HG02970 (cell line): Measurements from ENCODE around the gene TMEM222.
A peak's percentile ranks its signal among the peaks of the same experiment; 100 is the strongest.

Experiments used
- ATAC-seq: cut with Tn5 transposase; IDR thresholded peaks from one replicate; pipeline ENCODE4 v1.9.1; 2021; ENCODE audit warnings: mild to moderate bottlenecking, moderate library complexity, moderate number of reproducible peaks; ENCODE audit not compliant: unreplicated experiment, low FRiP score

Gene TMEM222

DNA sequence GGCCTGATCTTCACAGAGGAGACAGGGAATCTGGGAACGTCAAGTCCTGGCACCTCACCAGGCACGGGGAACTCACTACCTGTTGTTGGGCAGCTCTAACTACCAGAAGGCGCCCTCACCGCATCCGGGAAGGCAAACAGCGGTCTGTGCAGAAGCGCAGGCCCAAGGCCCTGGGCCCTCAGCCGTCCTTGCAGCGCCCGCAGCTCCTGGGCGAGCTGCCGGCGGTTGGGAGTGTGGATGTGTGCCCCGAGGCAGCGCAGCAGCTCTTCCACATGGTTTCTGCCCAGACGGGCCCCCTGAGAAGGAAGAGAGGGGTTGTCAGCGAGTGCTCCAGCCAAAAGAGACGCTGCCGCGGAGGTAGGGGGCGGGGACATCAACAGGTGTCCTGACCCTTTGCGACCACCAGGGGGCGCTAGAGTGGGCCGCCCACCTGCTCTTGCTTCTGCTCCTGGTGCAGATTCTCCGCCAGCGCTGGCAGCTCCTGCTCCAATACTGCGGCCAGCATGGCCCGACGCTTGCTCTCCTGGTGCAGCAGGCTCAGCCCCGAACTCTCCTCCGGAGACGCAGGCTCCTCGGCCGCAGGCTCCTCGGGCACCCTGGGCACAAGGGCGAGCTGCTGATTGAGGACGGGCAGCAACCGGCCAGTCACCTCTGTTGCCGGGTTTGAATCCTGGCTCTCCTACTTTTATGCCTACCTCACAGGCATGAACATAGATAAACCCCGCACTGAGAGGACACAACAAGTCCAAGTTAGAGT is 35.5 kb downstream of the TMEM222 start:
- peak; percentile 47 for ATAC-seq

DNA sequence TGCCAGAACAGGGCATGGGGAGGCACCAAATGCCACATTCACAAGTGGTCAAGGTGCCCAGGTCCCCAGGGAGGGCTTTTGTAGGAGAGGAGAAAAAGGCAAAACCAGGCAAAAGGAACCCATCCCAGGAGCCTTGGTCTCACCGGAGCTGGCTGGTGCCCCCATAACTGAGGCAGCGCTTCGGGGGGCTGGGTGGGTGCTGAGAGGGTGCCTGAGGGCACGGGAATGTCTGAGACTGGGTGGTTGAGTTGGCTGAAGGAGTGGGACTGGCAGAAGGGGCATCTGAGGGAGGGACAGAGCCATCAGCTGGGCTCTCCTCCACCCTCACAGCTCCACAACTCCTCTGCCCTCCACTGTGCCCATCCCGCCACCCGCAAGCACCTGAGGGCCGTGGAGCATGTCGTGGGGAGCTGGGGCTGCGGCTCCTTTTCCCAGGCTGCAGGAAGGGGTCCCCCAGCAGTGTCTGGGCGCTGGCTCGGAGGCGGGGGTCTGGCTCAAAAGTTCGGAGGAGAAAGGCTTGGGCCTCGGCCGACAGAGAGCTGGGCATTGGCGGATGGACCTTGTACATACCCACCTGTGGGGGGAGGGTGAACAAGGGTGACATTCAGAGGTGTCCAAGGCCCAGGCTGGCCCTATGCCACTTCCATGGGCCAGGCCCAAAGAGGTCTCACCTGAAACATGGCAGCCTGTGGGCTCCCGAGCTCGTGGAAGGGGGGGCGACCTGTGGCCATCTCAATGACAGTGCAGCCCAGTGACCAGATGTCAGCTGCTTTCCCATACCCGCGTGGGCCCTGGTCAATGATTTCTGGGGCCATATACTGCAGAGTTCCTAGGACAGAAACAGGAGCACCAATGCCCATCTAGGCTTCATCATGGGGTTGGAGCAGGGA is 36.3 kb downstream of the TMEM222 start:
- no peak for ATAC-seq

DNA sequence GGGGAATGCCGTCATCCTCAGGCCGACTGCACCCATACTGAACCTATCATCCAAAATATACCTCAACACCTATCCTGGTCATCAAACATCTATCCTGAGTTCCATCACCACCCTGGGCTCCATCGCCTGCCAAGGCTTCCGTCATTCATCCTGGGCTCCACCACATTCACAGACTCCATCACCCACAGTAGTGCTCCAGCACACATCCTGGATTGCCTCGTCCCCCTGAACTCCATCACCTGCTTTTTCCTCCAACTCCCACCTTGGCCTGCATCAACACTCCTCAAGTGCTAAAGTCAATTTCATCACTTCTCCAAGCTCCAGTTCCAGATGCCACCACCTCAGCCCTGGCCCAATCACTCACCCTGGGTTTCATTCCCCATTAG is 37.0 kb downstream of the TMEM222 start:
- ATAC-seq: no peak

DNA sequence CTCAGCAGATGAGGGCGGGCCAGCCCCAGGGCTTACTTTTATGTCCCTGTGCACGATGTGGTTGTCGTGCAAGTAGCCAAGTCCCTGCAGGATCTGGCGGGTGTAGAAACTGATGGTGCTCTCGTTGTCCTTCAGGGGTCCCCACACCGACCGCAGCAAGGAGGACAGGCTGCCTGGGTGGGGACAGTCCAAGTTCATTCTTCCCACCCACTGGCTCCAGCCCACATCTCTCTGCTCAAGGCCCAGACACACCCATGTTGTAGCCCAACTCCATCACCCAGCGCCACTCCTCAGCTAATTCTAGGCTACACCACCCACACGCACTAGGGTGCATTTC is 37.8 kb downstream of the TMEM222 start:
- no peak for ATAC-seq

DNA sequence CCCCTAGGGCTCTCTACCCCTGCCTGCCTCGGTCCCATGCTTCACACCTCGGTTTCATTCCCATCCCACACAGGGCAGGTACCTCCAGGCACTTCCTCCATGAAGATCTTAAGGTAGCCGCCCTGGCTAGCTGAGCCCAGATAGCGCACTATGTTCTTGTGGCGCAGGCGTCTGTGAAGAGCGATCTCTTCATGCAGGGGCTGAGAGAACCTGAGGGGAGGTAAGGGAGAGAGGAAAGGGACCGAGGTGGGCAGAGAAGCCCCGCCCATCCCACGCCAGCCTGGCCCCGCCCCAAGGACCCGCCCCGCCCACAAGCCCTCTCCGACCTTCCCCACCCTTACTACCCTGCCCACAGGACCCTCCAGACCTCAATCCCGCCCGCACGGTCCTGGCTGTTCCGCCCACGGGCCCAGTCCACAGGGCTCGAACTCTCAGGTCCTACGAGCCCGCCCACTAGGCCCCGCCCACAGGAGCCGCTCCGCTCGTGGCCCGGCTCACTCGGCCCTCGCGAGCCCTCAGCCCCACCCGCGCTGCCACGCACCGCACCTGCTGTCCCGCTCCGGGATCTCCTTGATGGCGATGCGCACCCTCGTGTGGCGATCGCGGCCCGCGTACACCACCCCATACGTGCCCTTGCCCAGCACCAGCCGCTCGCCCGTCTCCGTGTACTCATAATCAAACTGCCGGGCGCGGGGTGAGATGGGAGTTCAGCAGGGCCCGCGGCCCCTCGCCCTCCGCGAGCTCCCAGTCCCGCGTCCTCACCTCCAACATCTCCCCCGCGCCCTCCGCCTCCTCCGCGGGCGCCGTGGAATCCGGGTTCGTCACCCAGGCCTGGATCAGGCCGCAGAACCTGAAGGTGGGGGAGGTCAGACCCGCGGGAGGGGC is 38.4 kb downstream of the TMEM222 start:
- ATAC-seq: no peak

DNA sequence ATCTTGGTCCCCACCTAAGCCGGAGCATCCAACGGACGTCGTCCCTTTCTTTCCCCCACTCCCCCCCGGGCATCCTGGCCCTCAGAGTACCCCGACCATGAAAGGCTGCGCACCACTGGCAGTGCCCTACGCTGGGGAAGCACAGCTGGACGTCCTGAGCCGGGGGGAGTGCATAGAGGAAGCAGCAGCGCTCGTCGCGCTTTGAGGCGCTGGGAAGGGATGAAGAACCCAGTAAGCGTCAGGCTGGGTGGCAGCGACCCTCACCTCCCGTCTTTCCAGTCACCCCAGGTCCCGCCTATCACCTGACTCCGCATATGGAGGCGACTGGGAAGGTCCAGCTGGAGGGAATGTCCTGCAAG is 39.1 kb downstream of the TMEM222 start:
- no peak for ATAC-seq

DNA sequence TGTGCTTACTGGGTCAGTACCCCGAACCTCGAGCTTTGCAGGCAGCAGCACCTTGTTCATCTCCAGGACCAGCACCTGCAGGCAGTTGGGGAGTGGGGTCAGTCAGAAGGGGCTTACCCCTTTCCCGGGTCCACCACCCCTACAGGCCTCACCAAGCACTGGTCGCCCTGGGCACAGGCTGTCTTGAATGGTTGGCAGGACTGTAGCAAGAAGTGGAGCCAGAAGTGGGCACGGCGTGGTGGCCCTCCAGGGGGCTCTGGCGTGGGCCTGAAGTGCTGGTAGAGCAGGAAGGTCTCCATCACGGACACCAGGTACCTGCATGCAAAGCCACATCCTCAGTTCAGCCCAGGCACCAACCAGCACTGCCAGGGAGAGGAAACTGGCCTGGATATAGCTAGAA is 39.6 kb downstream of the TMEM222 start:
- no peak for ATAC-seq

DNA sequence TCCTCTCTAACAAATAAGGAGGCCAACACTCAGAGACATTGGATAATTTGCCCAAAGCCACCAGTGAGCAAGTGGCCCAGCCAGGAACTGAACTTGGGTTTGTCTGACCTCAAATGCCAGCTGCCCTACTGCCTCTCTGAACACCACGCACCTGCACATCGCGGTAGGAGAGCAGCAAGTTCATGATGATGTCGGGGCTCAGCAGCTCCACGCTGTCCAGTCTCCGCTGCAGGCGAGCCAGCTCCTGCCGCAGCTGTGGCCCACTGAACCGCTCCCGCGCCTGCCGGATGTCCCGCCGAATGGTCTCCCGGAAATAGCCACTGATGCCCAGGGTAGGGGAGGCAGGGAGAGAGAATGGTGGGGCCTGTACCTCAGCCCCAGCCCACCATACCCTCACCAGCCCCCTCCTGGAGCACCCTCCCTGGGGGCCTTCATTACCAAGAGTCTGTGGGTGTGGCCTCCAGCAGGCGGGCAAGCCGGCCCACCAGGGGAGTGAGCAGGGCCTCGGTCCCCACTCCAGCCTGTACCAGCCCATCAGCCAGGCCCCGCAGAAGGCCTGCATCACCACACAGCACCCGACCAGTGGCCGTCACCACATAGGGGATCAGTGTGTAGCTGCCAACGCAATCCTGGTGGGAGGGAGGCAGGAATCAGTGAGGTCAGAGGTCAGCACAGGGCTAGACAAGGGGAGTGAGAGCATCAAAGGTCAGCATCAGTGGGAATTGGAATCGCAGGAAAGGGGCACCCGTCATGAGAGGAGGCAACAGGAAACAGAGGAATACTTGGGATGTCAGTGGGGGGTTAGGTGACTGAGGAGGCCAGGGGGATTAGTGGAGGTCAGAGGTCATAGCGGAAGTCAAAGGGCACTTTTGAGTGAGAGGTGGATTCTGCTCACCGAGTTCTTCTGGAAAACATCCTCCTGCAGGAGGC is 42.1 kb downstream of the TMEM222 start:
- no peak for ATAC-seq

DNA sequence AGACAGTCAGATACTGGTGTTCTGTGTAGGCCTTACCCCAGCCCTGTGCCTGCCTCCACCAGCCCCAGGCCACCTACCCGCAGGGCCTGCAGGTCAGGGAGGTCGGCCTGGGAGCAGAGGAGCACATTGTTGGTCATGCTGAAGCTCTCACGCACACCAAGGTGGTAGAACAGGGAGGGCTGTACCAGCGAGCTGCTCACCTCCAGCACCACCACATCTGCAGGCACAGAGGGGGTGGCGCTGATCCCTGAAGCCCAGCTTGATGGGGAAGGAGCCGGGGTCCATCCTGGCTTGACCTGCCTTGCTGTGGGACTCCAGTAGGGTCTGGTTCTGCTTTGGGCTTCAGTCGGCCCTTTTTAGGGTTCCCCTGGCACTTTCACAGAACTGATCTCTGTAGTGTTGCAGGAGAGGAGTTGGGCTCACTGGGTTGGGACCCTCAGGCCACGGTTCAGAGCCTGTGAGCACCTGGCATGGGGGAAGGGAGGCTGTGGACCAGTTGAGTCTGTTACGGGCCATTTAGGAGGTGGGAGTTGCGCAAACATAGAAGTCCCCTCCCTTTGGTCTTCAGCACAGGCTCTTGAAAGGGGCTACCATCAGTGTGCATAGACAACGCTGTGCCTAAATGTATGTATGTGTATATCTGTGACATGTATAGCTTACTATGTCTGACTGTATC is 42.9 kb downstream of the TMEM222 start:
- ATAC-seq: no peak

DNA sequence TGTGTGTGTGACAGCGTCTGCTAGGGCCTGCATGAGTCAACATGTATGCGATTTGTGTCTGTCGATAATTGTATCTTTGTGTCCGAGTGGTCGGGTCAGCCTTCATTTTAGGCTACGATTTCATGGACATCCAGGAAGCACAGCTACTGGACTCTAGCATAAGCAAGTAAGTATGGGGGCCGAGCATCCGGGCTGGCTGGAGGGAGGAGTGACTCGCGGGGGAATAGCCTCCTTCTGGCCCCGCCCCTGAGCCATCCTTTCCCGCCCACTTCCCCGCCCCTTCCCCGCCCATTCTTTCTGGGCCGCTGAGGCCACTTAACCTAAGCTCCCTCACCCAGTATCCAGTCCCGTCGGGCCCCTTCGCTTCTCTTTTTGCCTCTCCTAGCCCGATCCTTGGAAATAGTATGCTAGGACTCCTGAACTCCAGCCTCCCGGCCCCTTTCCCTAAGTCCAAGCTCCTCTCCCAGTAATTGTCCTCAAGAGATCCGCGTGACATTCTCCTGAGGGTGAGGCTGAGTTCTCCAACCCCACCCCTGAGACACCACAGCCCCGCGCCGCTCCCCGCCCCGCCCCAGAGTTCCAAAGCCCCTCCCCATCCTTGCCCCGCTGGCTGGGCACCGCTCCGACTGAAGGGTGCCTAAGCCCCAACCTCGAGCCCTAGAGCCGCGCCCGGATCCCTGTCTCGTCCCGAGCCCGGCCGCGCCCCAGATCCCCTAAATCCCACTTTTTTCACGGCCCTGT is 43.6 kb downstream of the TMEM222 start:
- ATAC-seq: no peak

DNA sequence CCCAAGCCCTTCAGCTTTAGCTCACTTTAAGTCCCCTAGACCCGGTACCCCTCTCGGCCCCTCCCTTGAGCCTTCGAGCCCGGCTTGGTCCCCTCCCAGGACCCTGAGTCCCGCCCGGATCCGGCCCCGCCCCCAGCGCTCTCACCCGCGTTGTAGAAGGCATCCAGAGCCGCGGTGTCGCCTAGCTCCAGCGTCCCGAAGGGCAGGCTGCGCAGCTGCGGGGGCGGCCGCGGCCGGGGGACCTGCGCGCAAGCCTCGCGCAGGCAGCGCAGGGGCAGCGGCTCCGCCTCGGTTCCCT is 44.1 kb downstream of the TMEM222 start:
- no peak for ATAC-seq

DNA sequence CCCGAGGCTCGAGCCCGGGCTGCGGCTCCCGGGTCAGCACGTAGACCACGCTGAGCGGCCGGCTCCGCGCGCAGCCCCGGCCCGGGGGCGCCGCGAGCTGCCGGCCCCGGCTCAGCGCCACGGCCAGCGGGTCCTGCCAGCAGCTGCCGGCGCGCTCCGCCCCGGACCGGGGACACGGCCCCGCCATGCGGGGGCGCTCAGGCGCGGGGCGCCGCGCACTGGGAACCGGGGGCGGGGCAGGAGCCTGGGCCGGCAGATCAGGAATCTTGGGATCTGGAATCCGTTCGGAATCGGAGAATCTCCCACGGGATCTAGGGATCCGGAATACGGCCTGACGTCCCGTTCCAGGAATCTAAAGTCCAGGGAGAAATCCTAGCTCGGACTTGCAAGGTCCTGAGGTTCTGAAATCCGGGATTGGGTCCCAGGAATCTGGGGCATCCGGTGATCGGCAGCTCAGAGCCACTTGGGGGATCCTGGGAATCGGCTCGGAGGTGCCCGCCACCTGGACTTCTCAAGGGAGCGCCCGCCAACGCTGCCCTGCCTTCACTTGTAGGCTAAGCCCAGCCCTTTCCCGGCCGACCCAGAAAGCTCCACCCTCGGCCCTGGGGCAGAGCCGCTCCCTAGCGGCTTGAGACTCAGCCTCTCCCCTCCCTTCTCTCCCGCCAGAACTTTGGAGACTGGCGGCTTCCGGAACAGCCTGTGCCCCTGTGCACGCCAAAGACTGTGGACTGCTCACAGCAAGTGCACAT is 44.6 kb downstream of the TMEM222 start, which contains the start of gene MAP3K6:
Gene MAP3K6 (minus strand): TSS at position 551 of the 749 bp plus-strand sequence. CDS start 364 bp downstream, at position 187.
- ATAC-seq: no peak

DNA sequence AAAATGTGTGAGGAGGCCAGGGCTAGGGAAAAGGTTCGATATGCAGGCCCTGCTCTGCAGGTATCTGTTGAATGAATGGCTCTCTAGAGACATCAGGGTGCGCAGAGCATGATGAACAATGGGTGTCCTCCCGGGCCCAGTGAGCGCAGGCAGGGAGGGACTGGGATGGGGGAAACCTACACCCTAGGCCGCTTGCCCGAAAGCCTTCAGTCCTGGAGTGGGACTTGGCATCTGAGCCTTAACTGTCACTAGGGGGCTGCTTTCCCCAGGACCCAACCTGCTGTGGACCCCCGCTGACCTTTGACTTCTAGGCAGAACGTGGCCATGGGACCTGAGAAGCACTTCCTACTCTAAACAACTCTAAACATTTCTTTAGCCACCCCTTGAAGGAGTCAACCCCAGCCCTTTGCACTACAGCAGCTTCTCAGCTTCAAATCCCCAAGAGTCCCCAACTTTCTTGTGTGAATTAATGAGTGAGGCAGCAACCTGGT is 45.2 kb downstream of the TMEM222 start:
- no peak for ATAC-seq

DNA sequence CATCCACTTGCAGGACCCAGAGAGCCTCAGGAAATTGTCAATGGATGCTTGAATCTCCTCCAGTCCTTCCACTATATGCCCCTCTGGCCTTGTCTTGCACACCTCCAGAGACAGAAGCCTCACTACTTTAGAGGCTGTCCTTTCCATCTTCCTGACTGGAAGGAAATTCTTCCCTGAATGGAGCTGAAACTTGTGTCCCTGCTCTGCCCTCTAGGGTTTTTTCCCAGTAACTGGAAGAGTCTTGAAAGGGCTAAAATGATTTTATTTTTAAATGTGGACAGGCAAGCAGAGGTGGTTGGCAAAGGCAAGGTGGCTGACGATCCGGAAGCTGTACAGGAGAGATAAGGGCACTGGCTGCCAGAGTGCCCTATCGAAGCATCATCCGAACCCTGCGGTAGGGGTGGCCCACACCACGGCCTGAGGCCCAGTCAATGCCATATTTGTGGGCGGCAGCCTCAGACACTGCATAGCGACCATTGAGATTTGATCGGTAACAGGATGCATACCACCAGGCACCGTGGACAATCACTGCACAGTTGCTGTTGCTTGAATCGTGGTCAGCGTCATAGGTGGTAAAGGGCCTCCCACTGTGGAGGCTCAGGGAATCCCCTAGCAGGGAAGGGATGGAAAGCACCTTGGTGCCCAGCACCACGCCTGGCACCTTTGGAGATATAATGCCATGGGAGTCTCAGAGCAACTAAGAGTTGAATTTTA is 47.1 kb downstream of the TMEM222 start:
- ATAC-seq: no peak

DNA sequence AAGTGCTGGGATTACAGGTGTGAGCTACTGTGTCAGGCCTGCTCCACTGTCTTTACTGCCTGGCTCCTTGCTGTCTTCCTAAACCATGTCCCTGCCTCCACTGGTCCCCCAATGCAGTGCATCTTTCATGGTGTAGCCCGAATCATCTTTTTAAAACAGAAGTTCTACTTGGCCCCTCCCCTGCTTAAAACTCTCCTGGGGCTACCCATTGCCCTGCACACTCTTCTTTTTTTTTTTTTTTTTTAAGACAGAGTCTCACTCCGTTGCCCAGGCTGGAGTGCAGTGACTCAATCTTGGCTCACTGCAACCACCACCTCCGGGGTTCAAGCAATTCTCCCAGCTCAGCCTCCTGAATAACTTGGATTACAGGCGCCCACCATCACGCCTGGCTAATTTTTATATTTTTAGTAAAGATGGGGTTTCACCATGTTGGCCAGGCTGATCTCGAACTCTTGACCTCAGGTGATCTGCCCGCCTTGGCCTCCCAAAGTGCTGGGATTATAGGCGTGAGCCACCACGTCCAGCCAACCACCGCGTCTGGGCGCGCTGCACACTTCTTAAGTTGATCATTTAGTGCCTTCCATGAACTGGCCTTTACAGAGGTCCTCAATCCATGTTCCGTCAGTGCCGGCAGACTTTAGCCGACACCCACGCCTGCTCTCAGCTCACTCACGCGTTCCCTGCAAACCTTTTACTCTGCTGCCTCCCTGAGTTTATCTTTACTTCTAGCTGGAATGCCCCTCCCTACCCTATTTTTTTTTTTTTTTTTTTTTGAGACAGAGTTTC is 50.3 kb downstream of the TMEM222 start:
- no peak for ATAC-seq
